HL-60 (cell line): ENCODE data around the gene IGFBP7.

Source experiments
- DNase-seq, 2 experiments: peaks; one replicate each; pipeline ENCODE4 v3.0.0-alpha.2; 2010 to 2020; ENCODE audit warnings: low read depth in 1 of 2, low spot score in 1 of 2
- H3K27ac ChIP-seq: fragments of 250-450 bp; sonication (Bioruptor Pico); replicated peaks from 2 replicates; pipeline ENCODE4 v1.5.1; 2020; ENCODE audit warnings: mild to moderate bottlenecking, moderate library complexity
- H3K27me3 ChIP-seq: fragments of 250-450 bp; sonication (Bioruptor Pico); 2 replicates; pipeline ENCODE4 v1.5.1; 2021; ENCODE audit warnings: mild to moderate bottlenecking, moderate library complexity; ENCODE audit not compliant: insufficient read depth, poor library complexity, severe bottlenecking
- H3K4me3 ChIP-seq: replicated peaks from 2 replicates; pipeline ENCODE4 v1.5.1; 2011; ENCODE audit warnings: mild to moderate bottlenecking, control low read depth, low read length; ENCODE audit not compliant: insufficient read depth
- CTCF ChIP-seq: IDR thresholded peaks from one replicate; pipeline ENCODE4 v1.5.1; 2011; ENCODE audit warnings: low read length, control low read depth, inconsistent platforms; ENCODE audit not compliant: insufficient read depth
- GABPA ChIP-seq: IDR thresholded peaks from 2 replicates; pipeline ENCODE4 v1.6.1; 2012; ENCODE audit warnings: low read depth
- POLR2AphosphoS5 ChIP-seq: IDR thresholded peaks from 2 replicates; pipeline ENCODE4 v1.6.1; 2012; ENCODE audit warnings: low read depth
- REST ChIP-seq: IDR thresholded peaks from 2 replicates; pipeline ENCODE4 v1.6.1; 2012; ENCODE audit warnings: low read depth; ENCODE audit not compliant: insufficient replicate concordance
- SPI1 ChIP-seq: IDR thresholded peaks from 2 replicates; pipeline ENCODE4 v1.6.1; 2012; ENCODE audit warnings: low read depth, mild to moderate bottlenecking, borderline replicate concordance
- long read RNA-seq: library from polyadenylated mRNA; unstranded; transcript quantifications from one replicate; pipeline ENCODE4 v2.0.0, GENCODE V29; 2020

IGFBP7 gene
- long read RNA-seq, transcript IGFBP7-201 (5 exons, 1,427 nt): major isoform, 9 of 11 reads
- long read RNA-seq, partial matches to known transcripts: 0 of 11 reads
- long read RNA-seq, other reads (novel, unspliced or antisense): 2 of 11 reads

DNA sequence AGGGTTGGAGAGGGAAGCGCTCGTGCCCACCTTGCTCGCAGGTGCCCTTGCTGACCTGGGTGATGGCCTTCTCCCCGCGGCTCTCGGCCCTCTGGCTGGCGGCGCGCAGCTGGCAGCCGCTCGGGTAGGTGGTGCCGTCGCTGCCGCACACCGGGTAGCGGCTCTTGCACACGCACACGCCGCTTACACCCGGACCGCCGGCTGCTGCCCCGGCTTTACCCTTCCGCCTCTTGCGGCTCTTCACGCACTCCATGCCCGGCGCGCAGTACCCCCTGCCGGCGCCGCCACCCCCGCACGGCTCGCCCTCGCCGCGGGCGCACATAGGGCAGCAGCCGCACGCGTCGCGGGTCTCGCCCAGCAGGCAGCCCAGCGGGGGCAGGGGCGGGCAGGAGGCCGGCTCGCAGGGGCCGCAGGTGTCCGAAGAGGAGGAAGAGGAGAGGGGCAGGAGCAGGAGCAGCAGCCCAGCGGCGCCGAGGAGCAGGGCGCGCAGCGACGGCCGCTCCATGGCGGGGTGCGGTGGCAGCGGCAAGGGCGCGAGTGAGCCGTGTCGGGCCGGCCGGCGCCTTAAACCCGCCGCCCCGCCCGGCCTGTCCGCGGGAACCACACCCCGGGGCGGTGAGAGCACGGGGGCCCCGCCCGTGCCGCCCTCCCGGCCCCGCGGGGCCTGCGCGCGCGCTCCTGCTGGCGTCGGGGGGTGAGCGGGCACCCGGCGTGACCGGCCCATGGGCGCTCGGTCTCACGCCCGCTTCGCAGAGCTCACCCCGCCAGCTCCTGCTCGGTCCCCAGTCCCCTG, at the start of gene IGFBP7:
Gene IGFBP7 (minus strand): TSS at position 539 of the 793 bp plus-strand sequence. CDS start 34 bp downstream, at position 505.
- no peaks in the 10 kb centered on the region for H3K27me3 ChIP-seq
- peak within 1 kb of the TSS; percentile 83 for H3K4me3 ChIP-seq
- peak; percentile 37; the same call in 1 of the 2 replicates for TF ChIP-seq POLR2AphosphoS5
- TF ChIP-seq CTCF: no peak
- DNase-seq: peak in 1 of 2 experiments; percentile 34
- H3K27ac ChIP-seq: peak within 1 kb of the TSS; percentile 98

- H3K27me3 ChIP-seq: no peaks in the 10 kb centered on the region
- DNase-seq: no peak
- TF ChIP-seq SPI1: no peak
- TF ChIP-seq CTCF: no peak
- no peak for TF ChIP-seq REST
- TF ChIP-seq GABPA: no peak
- no peak for TF ChIP-seq POLR2AphosphoS5
- H3K27ac ChIP-seq: no peak overlapping the region
- no peak overlapping the region for H3K4me3 ChIP-seq
Measured at GRCh38 chr4:57159866-57160265, 49.7 kb upstream of the IGFBP7 start.

- no peak overlapping the region for H3K27ac ChIP-seq
- TF ChIP-seq POLR2AphosphoS5: no peak
- no peak for TF ChIP-seq SPI1
- no peak for TF ChIP-seq CTCF
- TF ChIP-seq REST: no peak
- no peak for TF ChIP-seq GABPA
Measured at GRCh38 chr4:57158762-57159161, 48.6 kb upstream of the IGFBP7 start.

DNA sequence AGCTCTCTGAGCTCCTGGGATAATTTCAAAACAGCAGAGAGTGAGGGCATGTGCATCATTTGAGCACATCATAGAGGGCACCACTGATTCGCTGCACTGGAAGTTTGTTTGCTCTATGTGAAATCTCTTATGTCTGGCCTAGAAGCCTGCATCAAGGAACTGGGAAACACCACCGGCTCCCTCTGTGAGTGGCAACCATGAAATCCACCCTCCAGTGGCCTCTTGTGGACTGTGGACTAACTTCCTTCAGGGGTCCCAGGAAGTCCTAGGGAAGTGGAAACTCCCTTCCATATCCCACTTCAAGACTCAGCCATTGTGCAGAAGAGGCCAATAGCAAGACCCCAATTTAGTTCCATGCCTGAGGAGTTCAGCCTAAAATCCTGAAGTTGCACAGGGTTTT, 48.0 kb upstream of the IGFBP7 start:
- TF ChIP-seq SPI1: no peak
- TF ChIP-seq GABPA: no peak
- TF ChIP-seq CTCF: no peak
- no peak for TF ChIP-seq POLR2AphosphoS5
- TF ChIP-seq REST: no peak
- no peak overlapping the region for H3K27ac ChIP-seq
- no peak for DNase-seq
- H3K4me3 ChIP-seq: no peak overlapping the region
- no peaks in the 10 kb centered on the region for H3K27me3 ChIP-seq

More at GRCh38 chr4:57158762-57159161, 48.6 kb upstream of the IGFBP7 start:
- Histone ChIP-seq H3K27me3 (no peaks in the 10 kb centered on the region), H3K4me3 (no peak overlapping the region)
- DNase-seq: no peak
